HG03520 (cell line): ENCODE measurements around the gene IMPA2.
"Not testable (repeated sequence)": the region's sequence is repeated elsewhere in the genome, so short reads cannot be mapped to it uniquely, and the experiment has no call there.

Experiments
- ATAC-seq: cut with Tn5 transposase; IDR thresholded peaks from one replicate; pipeline ENCODE4 v1.9.1; 2021; ENCODE audit warnings: mild to moderate bottlenecking, moderate library complexity; ENCODE audit not compliant: unreplicated experiment

Gene IMPA2

GRCh38 chr18:11981192-11981542, at the start of gene IMPA2:
TSS of gene IMPA2 (plus strand) at chr18:11981507. CDS start at chr18:11981670, 163 bp downstream.
- ATAC-seq, result peak; percentile 27

DNA sequence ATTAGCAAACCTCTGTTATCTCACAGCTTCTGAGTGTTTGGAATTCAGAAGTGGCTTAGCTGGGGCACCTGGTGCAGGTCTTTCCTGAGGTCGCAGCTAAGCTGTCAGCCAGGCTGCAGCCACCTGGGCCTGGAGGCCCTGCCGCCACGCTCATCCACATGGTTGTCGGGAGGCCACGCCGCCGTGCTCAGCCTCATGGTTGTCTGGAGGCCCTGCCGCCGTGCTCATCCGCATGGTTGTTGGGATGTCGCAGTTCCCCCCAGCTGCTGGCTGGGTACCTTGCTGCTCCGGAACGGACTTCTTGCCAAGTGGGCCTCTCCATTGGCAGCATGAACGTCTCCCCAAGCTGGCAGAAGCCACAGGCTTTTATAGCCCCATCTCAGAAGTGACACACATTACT, 48.9 kb upstream of the IMPA2 start:
- no peak for ATAC-seq

- no peak for ATAC-seq
These were observed 43.3 kb upstream of the IMPA2 start for GRCh38 chr18:11937874-11938478.

GRCh38 chr18:11940956-11941355, 40.4 kb upstream of the IMPA2 start:
- ATAC-seq, result no peak

DNA sequence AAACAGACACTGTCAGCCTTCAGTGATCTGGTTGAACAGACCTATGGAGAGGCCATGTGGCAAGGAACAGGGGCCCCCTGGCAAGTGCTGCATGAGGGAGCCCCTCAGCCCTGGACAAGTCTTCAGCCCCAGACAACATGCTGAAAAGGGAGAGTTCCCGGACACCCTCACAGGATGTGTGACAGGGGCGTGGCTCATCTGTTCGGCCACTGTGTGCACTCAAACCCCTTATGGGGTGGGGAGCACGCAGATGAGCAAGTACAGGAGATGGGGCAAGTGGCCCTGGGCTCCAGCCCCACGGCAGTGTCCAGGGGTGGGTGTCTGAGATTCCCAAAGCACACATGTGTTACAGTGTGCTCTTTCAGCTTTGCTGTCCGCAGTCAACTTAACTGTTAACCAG, 37.8 kb upstream of the IMPA2 start:
- ATAC-seq, result no peak

- ATAC-seq, result no peak
These were observed 37.1 kb upstream of the IMPA2 start for GRCh38 chr18:11944252-11944651.

DNA sequence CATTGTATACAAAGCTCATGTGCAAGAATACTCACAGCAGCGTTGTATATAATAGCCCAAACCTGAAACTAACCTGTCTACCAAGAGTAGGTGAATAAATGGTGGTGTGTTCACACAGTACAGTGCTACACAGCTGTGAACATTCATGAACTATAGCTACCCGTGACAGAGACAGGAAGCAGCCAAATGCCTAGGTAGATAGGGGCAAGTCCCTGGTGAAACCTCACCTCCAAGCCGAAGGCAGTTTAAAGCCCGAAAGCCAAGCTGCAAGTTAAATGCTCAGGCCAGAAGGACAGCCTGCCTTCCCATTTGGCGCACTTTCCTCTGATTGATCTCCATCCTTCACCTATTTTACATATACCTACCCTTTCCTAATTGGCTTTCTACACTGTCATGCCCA, 36.5 kb upstream of the IMPA2 start:
- ATAC-seq, result no peak

GRCh38 chr18:11945834-11946659, 35.3 kb upstream of the IMPA2 start:
- ATAC-seq, result not testable (repeated sequence)

- ATAC-seq, result no peak
These were observed 34.6 kb upstream of the IMPA2 start for GRCh38 chr18:11946756-11947155.

GRCh38 chr18:11947214-11948191, 33.8 kb upstream of the IMPA2 start:
- ATAC-seq, result peak; percentile 79

- no peak for ATAC-seq
These were observed 32.3 kb upstream of the IMPA2 start for GRCh38 chr18:11948852-11949523.

DNA sequence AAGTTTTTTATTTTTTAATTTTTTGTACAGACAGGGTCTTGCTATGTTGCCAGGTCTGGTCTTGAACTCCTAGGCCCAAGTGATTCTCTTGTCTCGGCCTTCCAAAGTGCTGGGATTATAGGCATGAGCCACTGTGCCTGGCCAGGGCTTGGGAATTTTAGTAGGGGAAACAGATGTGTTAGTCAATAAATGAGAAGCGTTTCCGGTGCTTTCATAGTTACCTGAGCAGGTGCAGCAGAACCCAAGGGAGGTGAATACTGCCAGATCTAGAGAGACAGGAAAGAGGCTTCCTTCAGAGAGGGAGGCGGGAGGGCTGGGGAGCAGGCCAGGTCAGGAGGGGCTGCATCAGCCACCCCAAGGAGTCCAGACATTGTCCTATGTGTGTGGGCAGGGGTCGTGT, 30.5 kb upstream of the IMPA2 start:
- no peak for ATAC-seq

- ATAC-seq, result no peak
These were observed 29.9 kb upstream of the IMPA2 start for GRCh38 chr18:11951390-11951851.

- no peak for ATAC-seq
These were observed 28.2 kb upstream of the IMPA2 start for GRCh38 chr18:11953113-11953512.

DNA sequence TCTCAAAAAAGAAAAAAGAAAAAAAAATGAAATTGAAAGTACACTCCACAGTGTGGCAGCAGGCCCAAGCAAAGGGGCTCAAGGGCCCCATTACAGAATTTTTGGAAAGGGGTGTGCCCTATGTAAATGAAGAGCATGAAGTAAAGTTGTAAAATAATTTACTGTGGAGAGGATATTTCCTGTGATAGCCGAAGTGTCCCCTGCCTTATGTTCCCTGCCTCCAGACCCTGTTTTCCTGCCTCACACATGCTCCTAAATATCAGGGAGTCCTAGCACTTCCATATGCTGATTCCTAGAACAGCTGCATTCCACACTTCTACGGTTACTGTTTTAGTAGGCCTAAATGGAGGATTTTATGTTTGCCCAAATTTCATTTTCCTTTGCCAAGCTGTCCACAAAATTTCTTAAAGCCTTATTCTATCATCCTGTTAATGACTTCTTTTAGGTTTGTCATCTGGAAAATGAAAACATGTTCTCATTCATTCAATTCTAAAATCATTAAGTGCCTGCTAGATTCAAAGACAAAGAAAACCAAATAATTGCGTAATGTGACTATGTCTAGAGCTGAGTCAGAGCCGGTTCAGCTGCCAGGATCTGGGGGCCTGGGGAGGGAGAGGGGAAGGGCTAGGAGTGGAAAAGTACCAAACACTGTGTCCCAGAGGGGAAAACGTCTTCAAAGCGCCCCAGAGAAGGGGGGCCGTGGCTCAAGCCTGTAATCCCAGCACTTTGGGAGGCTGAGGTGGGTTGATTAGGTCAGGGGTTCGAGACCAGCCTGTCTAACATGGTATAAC, 25.9 kb upstream of the IMPA2 start:
- no peak for ATAC-seq

- no peak for ATAC-seq
These were observed 24.7 kb upstream of the IMPA2 start for GRCh38 chr18:11956371-11957308.

DNA sequence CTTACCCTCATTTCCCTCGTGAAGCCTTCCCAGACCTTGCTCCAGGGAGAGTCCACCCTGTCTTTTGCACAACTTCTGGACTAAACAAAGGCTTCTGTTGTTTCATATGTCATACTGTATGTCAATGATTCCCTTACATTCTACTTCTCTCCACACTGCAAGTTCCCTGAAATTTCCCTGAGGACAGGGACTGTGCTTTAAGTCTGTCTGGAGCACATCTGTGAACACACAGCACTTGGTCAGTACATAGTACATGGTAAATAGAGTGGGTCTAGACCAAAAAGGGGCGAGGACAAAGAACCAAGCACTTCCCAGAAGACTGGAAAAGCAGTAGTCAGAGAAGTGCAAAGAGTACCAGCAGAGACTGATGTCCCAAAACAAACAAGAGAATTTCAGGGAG, 23.7 kb upstream of the IMPA2 start:
- ATAC-seq, result no peak

GRCh38 chr18:11959651-11960050, 21.7 kb upstream of the IMPA2 start:
- ATAC-seq, result not testable (repeated sequence)
